UCSD-AML1 (cell line): Measurements from ENCODE around the gene STX5.
A peak's percentile ranks its signal among the peaks of the same experiment; 100 is the strongest.
"Not testable (repeated sequence)": the region's sequence is repeated elsewhere in the genome, so short reads cannot be mapped to it uniquely, and the experiment has no call there.

Experiments used
- DNase-seq: peaks from one replicate; lab custom pipeline; 2025; ENCODE audit not compliant: unreplicated experiment; lab: John Stamatoyannopoulos, UW

The STX5 gene

DNA sequence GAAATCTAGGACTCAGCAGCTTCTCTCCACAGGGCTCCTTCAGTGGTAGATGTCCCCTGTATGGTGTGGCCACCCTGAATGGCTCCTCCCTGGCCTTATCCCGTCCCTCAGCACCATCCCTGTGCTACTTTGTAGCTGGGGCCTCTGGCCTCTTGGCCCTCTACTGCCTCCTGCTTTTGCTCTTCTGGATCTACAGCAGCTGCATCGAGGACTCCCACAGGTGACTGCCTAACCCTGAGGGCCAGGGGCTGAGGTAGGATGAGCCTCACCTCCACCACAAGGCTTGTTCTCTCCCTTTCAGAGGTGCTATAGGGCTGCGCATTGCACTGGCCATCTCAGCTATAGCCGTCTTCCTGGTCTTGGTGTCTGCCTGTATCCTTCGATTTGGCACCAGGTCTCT is 42.9 kb downstream of the STX5 start:
- no peak for DNase-seq

- DNase-seq: peak; percentile 96
Observed at GRCh38 chr11:62787005-62787759, 44.7 kb downstream of the STX5 start, which contains the start of gene TMEM179B. Gene TMEM179B (plus strand): TSS chr11:62787402. CDS start chr11:62787432, 30 bp downstream.

DNA sequence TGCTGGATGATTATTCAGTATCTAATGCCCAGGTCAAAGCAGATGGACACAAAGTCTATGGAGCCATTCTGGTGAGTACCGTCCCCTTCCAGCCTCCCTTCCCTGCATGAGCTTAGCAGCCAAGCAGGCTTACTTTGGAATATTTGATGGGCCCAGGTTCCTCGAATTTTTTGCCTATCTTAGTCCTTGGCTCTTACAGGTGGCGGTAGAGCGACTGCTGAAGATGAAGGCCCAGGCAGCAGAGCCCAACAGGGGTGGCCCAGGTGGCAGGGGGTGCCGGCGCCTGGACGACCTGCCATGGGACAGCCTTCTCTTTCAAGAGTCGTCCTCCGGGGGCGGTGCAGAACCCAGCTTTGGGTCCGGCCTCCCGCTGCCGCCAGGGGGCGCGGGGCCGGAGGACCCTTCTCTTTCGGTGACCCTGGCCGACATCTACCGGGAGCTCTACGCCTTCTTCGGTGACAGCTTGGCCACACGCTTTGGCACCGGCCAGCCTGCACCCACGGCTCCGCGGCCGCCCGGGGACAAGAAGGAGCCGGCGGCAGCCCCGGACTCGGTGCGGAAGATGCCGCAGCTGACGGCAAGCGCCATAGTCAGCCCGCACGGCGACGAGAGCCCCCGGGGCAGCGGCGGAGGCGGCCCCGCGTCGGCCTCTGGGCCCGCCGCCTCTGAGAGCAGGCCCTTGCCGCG is 45.4 kb downstream of the STX5 start:
- DNase-seq: peak; percentile 88

- no peak for DNase-seq
Observed at GRCh38 chr11:62782753-62783152, 49.1 kb downstream of the STX5 start.

DNA sequence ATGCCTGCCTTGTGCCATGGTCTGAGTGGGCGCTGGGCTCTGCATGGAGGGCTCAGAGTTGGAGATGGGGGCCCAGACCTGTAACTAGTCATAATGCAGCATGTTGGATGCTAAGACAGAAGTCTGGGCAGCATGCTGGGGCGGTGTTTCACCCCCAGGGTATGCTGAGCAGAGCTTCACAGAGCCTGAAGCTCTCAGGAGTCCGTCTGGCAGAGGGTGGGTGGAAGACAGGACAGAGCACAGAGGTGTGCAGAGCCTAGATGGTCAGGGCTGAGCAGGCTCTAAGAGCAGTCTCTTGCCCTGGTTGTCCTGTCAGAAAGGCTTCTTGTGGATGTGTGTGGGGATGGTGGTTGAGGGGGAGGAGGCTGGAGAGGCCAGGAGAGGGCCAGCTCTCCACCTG is 53.4 kb downstream of the STX5 start:
- DNase-seq: no peak

- no peak for DNase-seq
Observed at GRCh38 chr11:62777389-62777788, 54.5 kb downstream of the STX5 start.

DNA sequence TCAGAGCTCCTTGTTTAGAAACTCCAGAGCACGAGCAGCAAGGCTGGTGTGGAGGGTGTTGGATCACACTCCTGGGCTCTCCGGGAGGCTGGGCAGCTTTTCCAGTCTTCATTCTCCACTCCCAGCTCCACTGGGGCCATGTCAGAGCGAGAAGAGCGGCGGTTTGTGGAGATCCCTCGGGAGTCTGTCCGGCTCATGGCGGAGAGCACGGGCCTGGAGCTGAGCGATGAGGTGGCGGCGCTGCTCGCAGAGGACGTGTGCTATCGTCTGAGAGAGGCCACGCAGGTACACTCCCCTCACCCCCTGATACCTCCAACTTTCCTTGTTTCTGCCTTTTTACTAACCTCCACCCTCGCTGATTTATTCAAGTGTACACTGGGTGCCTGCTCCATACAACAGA is 56.2 kb downstream of the STX5 start:
- no peak for DNase-seq

DNA sequence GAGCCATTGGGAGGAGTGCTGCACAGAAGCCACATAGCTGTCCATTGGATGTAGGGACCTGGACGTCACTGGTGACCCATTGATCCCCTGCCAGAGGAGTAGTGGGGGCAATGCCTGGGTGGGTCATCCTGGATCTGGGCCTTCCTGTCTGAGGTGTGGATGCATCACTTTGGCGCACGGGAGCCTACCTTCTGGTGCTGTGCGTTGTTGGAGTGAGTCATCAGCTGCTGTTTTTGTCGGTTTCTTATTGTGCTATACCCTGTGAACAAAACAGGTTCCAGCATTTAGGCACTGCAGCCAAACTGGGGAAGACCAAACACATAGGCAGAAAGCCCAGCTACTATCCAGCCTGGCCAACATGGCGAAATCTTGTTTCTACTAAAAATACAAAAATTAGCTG is 57.4 kb downstream of the STX5 start:
- no peak for DNase-seq

GRCh38 chr11:62771144-62772021 is 60.5 kb downstream of the STX5 start, which contains the start of gene TAF6L:
Gene TAF6L (plus strand): TSS chr11:62771396. CDS start chr11:62775784, 4,388 bp downstream.
- DNase-seq: peak; percentile 96

GRCh38 chr11:62770778-62771143 is 61.1 kb downstream of the STX5 start:
- peak; percentile 63 for DNase-seq

DNA sequence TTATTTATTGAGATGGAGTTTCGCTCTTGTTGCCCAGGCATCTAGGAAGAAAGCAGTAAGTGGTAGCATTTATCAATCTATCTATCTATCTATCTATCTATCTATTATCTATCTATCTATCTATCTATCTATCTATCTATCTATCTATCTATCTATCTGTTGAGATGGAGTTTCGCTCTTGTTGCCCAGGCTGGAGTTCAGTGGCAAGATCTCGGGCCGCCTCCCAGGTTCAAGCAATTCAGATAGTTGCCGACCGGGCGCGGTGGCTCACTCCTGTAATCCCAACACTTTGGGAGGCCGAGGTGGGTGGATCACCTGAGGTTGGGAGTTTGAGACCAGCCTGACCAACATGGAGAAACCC is 71.0 kb downstream of the STX5 start:
- not testable (repeated sequence) for DNase-seq

GRCh38 chr11:62757846-62758788 is 73.7 kb downstream of the STX5 start:
- DNase-seq: no peak
